ENCODE results near the gene DSG4. TPM values are rescaled to one million over a fixed set of nuclear protein-coding genes. Genes with fewer than 3 reads are reported as not detected.
"Not testable (repeated sequence)": the region's sequence is repeated elsewhere in the genome, so short reads cannot be mapped to it uniquely, and the experiment has no call there.

The DSG4 gene, protein sequence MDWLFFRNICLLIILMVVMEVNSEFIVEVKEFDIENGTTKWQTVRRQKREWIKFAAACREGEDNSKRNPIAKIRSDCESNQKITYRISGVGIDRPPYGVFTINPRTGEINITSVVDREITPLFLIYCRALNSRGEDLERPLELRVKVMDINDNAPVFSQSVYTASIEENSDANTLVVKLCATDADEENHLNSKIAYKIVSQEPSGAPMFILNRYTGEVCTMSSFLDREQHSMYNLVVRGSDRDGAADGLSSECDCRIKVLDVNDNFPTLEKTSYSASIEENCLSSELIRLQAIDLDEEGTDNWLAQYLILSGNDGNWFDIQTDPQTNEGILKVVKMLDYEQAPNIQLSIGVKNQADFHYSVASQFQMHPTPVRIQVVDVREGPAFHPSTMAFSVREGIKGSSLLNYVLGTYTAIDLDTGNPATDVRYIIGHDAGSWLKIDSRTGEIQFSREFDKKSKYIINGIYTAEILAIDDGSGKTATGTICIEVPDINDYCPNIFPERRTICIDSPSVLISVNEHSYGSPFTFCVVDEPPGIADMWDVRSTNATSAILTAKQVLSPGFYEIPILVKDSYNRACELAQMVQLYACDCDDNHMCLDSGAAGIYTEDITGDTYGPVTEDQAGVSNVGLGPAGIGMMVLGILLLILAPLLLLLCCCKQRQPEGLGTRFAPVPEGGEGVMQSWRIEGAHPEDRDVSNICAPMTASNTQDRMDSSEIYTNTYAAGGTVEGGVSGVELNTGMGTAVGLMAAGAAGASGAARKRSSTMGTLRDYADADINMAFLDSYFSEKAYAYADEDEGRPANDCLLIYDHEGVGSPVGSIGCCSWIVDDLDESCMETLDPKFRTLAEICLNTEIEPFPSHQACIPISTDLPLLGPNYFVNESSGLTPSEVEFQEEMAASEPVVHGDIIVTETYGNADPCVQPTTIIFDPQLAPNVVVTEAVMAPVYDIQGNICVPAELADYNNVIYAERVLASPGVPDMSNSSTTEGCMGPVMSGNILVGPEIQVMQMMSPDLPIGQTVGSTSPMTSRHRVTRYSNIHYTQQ
- polyA plus RNA-seq (2013, experiment 1 of 2; ENCODE audit: insufficient read length), result not detected
- polyA plus RNA-seq (2013, experiment 2 of 2; ENCODE audit: insufficient read length), result not detected

GRCh38 chr18:31376477-31376876, at the start of gene DSG4:
DSG4 (plus strand) TSS chr18:31376777; CDS start chr18:31376912, 135 bp downstream.
- DNase-seq, result no peak

- DNase-seq, result no peak
Observed at GRCh38 chr18:31329787-31330438, 46.7 kb upstream of the DSG4 start.

GRCh38 chr18:31343454-31343853, 33.1 kb upstream of the DSG4 start:
- DNase-seq, result no peak

DNA sequence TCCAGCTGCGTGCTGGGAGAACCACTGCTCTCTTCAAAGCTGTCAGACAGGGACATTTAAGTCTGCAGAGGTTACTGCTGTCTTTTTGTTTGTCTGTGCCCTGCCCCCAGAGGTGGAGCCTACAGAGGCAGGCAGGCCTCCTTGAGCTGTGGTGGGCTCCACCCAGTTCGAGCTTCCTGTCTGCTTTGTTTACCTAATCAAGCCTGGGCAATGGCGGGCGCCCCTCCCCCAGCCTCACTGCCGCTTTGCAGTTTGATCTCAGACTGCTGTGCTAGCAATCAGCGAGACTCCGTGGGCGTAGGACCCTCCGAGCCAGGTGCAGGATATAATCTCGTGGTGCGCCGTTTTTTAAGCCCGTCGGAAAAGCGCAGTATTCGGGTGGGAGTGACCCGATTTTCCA, 23.2 kb upstream of the DSG4 start:
- DNase-seq, result not testable (repeated sequence)

- no peak for DNase-seq
Observed at GRCh38 chr18:31354990-31355389, 21.6 kb upstream of the DSG4 start.

GRCh38 chr18:31356025-31356424, 20.6 kb upstream of the DSG4 start:
- DNase-seq, result no peak

GRCh38 chr18:31364190-31364589, 12.4 kb upstream of the DSG4 start:
- DNase-seq, result no peak

GRCh38 chr18:31369478-31369877, 7.1 kb upstream of the DSG4 start:
- no peak for DNase-seq

DNA sequence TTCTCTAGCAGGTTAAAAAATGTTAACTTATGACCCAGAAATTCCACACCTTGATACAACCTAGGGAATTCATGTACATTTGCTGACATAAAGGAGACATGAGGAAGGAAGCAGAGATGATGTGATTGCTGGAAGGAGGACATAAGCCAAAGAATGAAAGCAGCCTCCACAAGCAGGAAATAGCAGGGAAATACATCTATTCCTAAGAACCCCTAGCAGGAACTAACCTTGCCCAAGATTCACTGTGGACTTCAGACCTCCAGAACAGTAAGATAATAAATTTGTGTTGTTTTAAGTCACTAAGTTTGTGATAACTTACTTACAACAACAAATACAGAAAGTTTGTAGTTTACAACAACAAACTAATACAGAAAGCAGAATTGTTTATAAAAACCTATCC, 4.6 kb upstream of the DSG4 start:
- no peak for DNase-seq

GRCh38 chr18:31373641-31374040, 2.9 kb upstream of the DSG4 start:
- no peak for DNase-seq

GRCh38 chr18:31380912-31381311, 4.3 kb downstream of the DSG4 start:
- DNase-seq, result no peak

DNA sequence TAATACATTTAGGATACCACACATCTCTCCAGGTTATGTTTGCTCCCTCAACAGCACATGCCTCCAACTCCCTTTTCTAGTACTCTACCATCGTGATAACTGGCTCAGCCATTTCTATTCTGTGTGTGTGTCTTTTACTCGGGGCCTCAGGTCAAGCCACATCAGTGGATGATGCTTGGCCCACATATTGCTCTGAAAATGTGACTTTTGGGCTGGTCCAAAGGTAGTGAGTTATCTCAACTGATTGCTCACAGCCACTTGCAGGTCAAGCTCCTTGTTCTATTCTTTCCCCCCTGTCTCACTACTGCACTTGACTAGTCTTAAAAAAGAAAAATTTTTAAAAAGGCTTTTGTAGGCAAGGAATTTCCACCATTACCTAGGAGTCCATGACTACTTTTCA, 5.5 kb downstream of the DSG4 start:
- DNase-seq, result no peak

DNA sequence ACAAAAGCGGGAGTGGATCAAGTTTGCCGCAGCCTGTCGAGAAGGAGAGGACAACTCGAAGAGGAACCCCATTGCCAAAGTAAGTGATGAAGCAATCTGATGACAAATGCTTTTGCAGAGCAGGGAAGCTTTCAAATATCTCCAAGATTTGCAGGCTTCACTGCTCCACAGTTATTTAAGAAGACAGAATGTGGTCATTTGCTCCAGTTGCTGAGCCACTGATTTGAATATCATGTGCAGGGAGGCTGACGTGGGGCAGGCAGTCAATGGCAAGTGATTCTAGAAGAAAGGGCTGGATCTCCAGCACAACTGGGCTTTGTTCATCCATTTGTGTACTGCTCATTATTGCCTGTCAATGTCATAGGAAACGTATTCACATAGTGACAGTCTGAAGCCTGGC, 10.2 kb downstream of the DSG4 start:
- no peak for DNase-seq

DNA sequence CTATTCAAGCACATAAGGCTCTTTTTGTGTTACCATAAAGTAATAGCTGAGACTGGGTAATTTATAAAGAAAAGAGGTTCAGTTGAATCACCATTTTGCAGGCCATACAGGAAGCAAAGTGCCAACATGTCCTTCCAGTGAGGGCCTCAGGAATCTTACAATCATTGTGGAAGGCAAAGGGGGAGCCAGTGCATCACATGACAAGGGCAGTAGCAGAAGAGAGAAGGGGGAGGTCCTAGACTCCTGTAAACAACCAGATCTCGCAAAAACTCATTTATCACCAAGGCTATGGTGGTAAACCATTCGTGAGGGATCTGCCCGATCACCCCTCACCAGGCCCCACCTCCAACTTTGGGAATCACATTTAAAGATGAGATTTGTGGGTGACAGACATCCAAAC, 16.7 kb downstream of the DSG4 start:
- no peak for DNase-seq

DNA sequence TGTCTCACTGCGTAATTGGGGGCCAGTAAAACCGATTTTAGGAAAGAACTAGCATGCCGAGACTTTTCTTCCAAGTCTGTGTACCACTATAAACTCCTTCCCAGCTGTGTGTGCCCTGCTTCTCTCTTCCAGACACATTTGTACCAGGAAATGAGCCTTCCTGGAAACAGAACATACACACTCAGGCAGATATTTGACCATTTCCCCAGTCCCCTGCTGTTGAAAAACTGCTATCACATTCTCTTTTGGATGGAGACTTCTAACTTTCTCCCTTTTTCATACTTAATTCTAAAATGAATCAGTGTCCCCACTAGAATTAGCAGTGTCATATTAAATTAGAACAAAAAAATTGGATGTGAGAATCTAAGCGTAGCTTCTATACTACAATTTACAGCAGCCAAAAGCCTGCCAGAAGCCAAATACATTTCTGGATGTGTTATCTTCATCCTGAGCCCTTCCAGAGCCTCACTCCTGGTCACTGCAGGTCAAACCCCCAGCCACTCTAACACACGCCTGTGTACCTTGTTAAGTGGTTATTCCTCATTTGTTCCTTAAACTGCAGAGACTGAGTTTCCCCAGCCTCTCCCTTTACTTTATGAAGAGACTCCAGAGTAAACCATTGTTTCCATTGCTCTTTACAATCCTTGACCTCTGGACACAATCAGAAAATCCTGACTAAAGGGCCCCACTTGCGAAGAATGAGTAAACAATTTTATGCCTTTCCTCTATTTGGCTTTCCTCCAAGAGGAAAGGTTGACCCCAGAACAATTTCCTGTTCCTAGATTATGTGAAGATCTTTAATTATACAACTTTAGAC, 20.4 kb downstream of the DSG4 start:
- no peak for DNase-seq

DNA sequence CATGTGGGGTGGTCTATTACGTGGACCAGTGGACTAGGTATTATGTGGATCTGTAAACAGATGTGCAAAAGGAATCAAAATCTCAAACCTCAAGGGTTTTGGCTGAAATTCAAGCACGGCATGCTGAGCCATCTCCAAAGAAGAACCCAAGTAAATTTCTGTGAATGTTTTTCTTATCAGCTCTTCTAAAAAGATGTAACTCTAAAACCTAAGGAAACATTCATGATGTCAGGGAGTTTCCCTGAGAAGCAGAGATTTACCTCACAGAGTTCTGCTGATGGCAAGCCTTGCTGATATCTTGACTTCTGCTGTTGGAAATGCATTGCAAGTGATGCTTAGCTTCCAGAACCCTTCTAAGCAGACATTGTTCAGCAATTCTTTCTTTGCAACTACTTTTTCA, 21.6 kb downstream of the DSG4 start:
- no peak for DNase-seq

GRCh38 chr18:31399306-31400032, 22.9 kb downstream of the DSG4 start:
- no peak for DNase-seq

DNA sequence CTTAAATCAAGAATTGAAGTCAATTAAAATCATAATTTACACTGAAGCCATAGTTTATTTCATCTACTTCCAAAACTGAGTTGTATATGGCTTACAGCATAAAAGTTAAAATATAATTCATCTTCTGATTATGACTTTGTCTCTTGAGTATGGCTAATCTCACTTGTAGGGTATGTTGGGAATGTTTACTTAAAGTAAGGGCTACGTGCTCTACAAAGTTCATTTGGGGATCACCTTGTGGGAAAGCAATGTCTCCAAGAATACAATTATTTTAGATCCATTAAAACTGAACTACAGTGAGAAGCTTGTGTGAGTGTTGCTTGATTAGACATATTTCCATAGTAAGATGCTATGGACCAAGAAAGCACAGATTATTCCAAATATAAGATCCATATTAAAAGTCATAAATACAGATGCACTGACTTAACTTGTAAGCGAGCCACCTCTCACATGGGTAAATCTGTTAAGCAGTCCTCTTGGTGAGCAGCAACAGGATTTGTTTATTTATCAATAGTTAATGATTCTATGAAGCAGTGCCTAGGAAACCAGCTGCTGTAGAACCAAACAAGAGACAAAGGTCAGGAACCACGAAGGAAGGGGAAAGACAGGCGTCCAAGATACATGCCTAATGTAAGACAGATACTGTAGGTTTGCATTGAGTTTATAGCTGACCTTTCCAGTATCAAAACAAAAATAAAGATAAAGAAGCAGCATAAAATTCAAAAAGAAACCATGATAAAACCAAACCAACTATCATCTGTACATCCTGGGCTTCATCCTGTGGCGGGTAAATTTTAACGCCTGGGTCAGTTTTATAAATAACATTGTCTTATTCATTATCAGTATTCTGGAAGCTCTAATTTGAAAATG, 24.8 kb downstream of the DSG4 start:
- DNase-seq, result no peak

DNA sequence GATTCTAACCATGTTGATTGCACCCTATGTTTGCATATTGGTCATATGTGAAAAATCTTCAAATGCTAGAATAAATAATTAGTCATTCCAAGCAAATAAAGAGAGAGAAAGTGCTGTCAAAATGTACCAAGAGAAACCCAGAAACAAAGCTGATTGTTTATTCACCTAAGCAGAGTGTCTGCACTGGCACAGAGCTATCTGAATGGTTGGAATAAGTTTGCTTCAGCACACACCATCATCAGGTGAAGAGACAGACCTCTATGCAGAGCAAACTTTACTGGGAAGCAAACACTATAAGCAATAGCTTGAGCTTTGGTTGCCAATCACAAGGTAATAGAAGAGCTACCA, 25.4 kb downstream of the DSG4 start:
- DNase-seq, result no peak

DNA sequence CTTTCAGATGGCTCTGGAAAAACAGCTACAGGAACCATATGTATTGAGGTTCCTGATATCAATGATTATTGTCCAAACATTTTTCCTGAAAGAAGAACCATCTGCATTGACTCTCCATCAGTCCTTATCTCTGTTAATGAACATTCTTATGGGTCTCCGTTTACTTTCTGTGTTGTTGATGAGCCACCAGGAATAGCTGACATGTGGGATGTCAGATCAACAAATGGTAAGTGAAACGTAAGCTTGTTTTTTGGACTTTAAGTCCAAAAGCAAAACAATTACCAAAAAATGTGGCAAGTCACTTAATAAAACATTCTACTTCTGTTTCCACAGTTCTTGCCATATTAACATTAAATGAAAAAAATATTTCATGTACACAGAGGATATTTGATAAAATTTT, 26.8 kb downstream of the DSG4 start:
- DNase-seq, result no peak
